Endometrium (tissue), 2 donors: ENCODE data around the gene UQCRHL.
"Not testable (repeated sequence)": the region's sequence is repeated elsewhere in the genome, so short reads cannot be mapped to it uniquely, and the experiment has no call there.

ENCODE experiments used
- FAIRE-seq: peaks from 2 replicates; lab custom pipeline; 2012; peaks lifted over from hg19 to GRCh38; lab: Jason Lieb, UNC
- donor health status: control.
- donor health status: control.

The UQCRHL gene

DNA sequence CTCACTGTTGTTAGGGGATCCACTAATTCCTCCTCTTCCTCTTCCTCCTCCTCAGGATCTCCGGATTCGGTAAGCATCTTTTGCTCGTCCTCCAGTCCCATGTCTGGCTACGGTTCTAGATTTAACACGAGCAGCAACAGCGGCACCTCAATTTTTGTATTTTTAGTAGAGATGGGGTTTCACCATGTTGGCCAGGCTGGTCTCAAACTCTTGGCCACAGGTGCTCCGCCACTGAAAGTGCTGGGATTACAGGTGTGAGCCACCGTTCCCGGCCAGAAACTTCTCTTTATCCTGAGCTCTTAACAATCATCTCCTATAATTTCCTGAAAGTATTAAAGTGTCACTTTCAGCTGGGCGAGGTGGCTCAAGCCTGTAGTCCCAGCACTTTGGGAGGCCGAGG lies at the start of gene UQCRHL:
TSS of gene UQCRHL (minus strand) at position 101 of the 400 bp plus-strand sequence. CDS start at position 101, 0 bp downstream.
- not testable (repeated sequence) for FAIRE-seq

DNA sequence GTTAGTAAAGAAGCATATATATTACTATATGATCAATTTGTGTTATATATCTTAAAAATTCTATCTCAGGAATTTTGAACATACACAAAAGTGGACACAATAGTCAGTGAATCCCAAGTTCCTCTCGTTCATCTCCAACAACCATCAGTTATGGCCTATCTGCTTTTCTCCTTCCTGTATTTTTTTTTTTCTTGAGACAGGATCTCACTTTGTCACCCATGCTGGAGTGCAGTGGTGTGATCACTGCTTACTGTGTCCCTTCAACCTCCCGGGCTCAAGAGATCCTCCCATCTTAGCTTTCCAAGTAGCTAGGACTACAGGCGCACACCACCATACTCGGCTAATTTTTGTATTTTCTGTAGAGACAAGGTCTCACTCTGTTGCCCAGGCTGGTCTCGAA lies 49.4 kb upstream of the UQCRHL start:
- no peak for FAIRE-seq

DNA sequence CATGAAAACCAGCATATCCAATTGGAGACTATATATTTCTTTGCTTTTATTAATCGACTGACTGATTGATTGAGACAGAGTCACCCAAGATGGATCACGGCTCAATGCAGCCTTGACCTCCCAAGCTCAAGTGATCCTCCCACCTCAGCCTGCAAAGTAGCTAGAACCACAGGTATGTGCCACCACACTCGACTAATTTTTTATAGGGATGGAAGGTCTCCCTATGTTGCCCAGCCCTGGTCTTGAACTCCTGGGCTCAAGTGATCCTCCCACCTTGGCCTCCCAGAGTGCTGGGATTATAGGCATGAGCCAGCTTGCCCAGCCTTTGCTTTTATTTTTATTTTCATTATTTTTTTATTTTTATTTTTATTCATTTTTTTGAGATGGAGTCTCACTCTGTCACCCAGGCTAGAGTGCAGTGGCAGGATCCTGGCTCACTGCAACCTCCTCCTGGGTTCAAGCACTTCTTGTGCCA lies 45.4 kb upstream of the UQCRHL start:
- FAIRE-seq, result no peak

DNA sequence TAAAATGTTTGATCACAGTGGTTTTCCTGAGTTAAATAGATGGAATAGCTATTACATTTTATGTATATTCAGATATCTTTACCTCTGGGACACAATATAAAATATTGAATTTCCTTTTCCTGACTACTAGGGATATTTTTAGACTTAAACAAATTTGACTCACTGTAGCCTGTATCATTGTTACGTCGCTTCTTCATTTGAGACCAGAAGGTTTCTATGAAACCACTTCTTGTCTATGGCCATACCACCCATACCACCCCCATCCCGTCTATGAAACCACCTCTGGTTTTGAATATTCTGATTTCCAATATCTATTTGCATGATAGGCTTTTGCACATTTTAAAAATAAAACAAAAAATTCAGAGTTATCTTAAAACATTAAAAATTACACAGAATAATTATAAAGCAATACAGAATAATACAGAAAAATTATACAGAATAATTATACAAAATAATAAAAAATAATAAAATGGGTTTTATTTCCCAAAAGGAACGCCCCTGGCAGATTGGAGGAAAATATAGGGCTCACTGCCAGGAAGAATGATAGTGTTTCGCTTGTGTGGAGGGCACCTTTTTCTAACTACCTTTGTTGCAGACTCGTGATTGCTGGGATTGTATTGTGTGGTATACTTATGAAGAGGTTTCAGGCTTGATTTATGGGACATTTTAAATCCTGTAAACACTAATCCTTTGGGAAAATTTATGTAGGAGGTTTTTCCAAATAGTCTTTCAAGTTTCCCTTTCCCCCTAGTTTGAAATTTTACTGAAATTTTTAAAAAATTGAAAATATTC lies 44.8 kb upstream of the UQCRHL start:
- FAIRE-seq, result no peak

DNA sequence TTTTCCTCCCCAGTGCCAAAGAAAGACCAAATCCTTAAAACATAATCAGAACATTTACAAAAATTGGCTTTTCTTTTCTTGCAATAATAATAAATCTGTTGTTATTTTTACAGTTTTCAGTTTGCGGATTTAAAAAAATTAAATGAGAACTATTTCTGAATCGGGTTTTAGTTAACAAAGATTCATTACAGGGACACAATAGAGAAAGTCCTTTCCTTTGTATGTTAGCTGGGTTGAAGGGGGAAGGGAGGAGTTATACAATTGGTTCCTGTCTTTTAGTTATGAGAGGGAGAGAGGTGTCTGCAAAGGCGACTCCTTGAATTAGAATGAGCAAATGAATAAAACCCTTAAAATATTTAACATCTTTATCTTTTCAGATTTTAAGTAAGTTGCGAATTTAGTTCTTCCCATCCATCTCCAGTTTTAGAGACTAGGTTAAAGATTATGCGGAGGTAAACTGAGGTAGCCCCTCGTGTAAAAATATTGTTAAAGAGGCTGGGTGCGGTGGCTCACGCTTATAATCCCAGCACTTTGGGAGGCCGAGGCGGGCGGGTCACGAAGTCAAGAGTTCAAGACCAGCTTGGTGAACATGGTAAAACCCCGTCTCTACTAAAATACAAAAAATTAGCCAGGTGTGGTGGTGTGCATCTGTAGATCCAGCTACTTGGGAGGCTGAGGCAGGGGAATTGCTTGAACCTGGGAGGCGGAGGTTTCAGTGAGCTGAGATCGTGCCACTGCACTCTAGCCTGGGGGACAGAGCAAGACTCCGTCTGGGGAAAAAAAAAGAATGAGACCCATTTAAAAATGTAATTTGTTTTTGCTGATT lies 44.0 kb upstream of the UQCRHL start:
- no peak for FAIRE-seq

DNA sequence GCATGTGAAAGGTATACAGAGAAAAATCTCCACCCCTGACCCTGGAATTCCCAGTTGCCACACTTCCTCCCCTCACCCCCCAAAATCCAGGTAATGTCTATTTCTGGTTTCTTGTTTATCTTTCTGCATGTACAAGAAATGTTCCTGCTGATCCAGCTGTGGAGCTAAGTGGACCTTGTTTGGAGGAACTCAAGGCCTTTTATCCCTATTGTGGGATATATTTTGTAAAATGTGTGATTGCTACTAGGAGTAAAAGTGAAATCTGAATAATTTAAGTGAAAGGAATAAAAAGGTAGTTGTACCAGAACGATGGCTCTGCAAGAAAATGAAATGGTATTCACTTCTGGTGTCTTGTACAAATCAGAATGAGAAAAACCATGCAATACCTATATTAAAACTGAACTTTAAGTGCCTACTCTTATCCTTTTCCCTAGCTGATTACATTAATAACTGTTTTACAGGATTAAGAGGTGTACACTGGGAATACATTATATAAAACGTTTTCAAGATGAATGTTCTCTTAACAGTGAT lies 43.1 kb upstream of the UQCRHL start:
- no peak for FAIRE-seq

DNA sequence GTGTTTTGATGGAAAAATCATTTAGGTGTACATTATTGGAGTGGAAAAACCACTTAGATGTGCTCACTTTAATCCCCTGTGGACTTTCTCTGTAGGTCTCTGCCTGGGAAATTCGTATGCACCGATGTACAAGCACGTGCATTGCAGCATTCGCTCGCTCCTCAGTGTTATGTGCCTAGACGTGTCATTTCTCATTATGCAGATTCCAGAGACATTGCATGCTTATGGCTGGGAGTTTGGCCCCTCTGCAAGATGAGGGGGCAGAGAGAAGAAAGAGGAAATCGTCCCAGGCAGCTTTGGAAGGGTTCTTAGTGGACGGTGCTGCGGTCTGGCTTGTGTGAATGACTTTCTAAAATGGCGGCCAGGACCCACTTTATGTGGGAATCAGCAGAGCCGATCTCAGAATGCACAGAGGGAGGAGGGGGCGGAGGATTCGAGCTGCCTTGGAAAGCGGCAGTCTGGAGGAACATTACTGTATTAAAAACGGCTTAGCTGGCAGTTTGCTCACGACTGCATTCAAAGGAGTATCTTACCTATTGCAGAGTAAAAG lies 42.4 kb upstream of the UQCRHL start:
- FAIRE-seq, result no peak

DNA sequence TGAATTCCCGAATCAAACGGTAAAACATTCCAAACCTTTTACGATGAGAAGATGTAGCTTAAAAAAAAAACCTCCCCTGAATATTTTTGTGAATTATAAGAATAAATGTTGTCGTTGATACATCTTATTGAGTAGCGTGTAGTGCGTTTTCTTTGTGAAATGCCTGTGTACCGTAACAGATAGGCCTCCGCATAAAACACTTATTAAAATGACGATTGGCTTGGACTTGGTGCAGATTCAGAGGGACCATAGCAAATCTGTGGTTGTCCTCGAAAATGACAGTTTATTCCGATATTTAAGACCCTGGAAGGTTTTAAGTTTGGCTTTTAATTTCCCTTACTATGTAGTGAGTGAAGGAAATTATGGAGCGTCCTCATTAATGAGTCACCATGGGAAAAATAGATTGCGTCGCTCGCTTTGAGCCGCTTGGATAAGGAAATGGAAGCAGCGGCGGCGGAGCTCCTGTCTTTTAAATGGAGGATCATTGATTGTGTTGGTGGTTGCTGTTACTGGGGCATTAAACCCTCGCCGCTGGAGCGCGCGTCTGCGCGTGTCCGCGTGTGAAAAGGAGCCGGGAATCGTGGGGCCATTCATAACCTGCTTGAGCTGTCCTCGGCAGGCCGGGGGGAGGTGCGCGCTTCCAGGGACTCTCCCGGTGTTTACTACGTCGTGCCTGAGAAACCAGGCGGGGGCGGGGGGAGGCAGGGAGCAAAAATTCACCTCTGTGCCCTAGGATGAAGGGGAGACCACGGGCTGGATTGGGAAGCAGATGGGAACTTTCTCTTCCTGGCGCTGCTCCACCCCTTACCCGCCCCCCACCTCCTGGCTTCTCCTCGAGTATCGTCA lies 41.7 kb upstream of the UQCRHL start:
- no peak for FAIRE-seq

DNA sequence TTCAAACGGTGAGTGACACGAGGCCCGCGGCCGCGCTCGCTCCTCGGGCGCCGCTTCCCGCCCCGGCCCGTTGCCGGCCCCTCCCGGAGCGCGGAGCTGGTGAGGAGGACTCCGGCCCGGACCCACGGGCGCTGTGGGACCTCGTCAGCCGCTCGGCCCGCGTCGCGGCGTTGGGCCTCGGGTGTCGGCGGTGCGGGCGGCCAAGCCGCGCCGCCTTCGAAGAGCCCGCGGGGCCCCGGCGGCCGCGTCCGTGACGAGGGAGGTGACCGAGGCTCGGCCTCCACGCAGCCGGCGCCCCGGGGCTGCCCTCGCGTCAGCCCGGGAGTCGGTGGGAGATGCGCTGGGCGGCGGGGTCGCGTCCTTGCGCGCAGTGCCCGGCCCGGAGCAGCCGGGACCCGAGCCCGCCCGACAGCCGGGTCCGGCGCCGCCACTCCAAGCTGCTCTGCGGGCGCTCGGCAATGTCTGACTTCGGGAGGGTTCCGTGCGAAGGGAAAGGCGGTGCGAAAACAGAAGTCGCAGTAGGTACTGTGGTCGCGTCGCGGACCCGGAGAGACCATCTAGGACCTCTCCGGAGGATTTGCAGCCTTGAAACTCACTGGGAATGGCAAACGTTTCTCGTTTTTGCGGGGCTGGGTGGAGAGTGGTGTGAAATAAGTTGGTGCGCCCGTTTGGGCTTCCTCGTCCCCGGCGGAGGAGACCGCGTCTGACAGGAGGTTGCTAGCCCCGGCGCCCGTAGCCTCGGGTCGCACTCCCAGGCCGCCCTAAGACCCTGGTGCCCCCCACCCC lies 40.9 kb upstream of the UQCRHL start:
- no peak for FAIRE-seq

DNA sequence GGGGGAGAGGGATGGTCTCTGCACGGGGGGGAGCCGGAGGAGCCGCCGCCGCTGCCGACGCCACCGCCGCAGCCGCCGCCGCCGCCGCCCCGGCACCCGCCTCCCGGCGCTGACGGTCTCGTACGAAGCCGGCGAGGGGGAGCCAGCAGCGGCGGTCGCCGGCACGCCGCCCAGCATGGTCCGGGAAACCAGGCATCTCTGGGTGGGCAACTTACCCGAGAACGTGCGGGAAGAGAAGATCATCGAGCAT lies 40.4 kb upstream of the UQCRHL start:
- no peak for FAIRE-seq

DNA sequence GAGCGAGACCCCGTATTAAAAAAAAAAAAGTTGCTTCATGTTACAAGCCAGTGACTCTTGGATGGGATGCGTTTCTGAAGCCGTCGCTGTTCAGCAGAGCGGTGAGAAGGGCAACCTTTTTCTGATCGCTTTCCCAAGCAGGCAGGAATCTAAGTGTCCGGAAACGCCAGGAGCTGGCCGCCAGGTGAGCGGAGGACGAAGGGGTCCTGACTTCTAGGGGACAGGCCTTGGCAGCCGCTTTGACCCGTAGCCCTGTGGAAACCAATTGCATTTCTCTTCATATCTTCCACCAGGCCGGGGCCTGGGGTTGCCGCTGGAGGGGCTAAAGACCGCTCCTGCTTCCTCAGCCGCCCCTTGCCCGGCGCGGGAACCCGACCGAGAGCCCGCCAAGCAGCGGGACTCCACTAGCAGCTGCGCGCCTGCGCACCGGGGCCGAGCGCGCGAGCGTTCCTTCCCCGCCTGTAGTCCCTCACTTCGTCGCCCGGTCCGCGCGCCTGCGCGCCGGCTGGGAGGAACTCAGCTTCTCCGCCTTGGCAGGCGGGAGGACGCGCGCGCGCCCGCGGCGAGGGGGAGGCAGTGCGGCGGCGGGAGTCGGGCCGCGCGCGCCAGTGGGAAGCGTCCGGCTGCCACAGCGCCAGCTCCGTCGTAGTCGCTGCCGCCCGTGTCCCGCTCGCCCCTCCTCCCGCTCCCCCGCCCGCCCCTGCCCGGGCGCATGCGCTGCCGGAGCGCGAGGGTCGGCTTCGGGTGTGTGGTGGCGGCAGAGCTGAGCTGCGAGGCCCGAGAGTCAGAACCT lies 39.8 kb upstream of the UQCRHL start, which contains the start of gene SPEN:
TSS of gene SPEN (plus strand) at position 608 of the 793 bp plus-strand sequence. CDS start 361 bp downstream, outside the sequence.
- no peak for FAIRE-seq

DNA sequence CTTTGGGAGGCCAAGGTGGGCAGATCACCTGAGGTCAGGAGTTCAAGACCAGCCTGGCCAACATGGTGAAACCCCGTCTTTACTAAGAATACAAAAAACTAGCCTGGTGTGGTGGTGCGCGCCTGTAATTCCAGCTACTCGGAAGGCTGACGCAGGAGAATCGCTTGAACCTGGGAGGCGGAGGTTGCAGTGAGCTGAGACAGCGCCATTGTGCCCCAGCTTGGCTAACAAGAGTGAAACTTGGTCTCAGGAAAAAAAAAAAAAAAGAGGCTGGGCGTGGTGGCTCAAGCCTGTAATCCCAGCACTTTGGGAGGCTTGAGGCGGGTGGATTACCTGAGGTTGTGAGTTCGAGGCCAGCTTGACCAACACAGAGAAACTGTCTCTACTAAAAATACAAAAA lies 38.6 kb upstream of the UQCRHL start:
- not testable (repeated sequence) for FAIRE-seq

DNA sequence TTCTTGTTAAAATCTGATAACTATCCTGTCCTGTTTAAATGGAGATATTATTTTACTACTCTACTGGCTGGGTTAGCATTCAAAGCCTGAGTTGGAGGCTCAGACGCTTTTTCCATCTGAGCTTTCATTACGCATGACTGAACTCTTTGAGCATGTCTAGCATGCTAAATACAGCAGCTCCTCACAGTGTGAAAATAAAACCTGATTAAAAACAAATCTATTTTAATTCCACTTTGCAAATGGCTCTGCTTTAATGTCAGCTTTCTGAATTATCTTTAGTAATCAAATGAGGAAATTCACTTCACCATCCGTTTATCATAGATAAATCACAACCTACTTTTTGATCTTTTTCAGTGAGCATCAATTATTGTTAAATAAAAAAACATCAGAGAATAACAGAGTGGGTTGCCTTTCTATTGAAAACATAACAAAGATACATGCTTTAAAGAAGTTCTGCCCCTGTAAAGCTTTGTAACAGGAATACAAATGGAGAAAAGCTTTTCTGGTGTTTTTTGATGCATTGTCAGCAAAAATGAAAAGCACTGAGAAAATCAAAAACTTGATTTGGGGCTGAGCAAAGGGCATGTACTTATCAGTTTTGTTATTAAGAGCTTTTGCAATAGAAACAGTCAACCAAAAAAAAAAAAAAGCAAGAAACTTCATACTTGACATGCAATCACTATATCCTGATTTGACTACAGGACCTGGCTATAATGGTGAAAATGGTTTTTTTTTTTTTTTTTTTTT lies 36.5 kb upstream of the UQCRHL start:
- FAIRE-seq, result no peak

DNA sequence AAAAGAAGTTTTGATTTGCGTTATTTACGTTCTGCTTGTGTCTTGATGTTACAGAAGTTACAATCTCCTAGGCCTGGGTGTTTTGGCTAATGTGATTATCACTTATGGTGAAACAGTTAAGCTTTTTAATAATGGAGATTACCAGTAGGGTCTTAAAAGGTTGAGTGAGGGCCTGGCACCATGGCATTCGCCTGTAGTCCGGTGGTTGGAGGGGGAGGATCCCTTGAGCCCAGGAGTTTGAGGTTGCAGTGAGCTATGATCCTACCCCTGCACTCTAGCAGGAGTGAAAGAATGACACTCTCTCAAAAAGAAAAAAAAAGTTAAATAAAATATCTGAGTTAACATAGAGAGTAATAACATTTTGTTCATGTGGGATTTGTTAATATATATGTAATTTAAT lies 31.3 kb upstream of the UQCRHL start:
- FAIRE-seq, result no peak

DNA sequence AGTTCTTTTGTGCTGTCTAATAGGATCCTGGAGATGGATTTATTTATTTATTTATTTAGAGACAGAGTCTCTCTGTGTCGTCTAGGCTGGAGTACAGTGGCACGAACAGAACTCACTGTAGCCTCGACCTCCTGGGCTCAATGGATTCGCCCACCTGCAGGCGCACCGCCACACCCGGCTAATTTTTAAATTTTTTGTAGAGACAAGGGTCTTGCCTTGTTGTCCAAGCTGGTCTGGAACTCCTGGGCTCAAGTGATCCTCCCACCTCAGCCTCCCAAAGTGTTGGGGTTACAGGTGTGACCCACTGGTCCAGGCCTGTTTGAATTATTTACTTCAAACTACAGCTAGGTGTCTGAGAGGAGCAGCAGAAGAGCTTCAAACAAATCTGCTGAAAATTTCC lies 30.5 kb upstream of the UQCRHL start:
- no peak for FAIRE-seq

DNA sequence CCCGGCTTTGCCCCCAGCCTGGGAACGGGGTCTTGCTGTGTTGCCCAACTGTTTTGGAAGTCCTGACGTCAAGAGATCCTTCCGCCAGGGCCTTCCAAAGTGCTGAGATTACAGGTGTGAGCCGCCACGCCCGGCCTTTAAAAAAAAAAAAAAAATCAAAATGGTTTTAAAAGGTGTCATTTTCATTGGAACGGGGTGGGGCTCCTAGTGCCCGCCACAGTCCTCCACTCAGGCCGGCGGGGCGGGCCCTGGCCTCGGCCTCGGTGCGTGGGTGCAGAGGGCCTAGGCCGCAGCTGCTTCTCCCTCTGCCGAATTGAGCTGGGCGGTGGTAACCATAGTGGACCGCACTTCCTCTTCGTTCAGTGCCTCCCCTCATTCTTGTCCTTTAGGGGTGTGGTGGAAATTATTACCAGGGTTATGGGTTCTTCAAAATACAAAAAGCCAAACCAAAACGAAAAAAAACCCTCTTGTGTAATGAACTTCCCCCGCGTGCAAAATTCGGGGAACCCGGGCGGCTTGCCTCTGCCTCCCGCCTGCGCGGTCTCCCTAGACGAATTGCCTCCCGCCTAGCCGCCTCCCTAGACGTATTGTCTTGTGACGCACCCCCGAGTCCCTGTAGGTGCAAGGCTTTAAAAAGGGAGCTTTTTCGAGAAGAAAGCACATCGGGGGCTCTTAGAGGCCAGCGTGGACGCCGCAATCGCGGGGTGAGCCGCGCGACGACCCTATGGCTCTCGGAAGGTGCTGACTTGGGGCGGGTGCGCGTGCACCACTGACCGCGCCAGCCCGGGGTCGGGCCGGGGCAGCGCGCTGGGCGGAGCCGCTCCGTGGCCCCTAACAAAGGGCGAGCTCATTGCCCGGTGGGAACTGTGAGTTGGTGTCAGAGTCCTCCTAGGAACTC lies 29.6 kb upstream of the UQCRHL start:
- no peak for FAIRE-seq

DNA sequence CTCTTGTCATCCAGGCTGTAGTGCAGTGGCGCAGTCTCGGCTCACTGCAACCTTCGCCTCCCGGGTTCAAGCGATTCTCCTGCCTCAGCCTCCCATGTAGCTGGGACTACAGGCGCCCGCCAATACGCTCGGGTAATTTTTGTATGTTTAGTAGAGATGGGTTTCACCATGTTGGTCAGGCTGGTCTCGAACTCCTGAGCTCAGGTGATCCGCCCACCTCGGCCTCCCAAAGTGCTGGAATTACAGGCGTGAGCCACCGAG lies 29.0 kb upstream of the UQCRHL start:
- FAIRE-seq, result not testable (repeated sequence)

DNA sequence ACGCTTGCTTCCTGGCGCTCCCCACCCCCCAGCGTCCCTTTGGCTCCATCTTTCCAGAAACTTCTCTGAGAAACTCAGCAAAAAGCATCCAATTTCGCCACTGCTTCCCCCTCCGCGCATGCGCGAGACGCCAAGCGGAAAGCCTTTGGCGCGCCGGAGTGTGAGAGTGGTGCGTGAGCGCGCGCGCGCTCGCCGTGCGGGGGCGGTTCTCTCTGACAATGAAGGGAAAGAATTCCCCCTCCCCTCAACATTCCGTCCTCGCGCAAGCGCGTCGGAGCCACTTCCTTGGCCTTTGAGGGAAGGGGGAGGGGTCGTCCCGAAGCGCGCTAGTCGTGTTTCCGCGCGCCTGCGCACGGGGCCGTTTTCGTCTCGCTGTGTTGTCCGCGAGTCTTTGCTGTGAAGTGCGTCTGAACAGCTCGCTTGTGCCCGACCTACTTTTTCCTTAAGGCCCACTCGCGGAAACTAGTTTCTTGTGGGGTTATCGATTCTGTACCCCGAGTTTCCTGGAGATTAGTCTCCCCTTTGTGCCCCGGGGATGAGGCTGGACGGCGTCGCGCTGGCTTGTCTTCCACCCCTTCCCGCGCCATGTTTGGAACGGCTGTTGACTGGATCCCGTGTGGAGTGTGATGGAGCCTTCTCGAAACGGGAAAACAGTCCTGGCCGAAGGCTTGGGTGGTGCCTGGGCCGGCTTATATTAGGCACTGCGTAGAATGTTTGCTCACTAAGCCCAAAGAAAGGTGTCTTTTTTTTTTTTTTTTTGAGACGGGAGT lies 28.5 kb upstream of the UQCRHL start:
- FAIRE-seq, result peak; percentile 85
